HCT116 (cell line): ENCODE measurements around the gene MUC22. TPM values are rescaled to one million over a fixed set of nuclear protein-coding genes. Genes with fewer than 3 reads are reported as not detected.
"Not testable (repeated sequence)": the region's sequence is repeated elsewhere in the genome, so short reads cannot be mapped to it uniquely, and the experiment has no call there.

Experiments
- ATAC-seq: fragments of 200-7000 bp; cut with Tn5 transposase; 2 replicates; pipeline ENCODE4 v1.9.1; 2020; ENCODE audit warnings: mild to moderate bottlenecking, moderate library complexity
- BruUV-seq: library from RNA; stranded (reverse); fragments of 400-500 nt; replicated peaks from 2 replicates; lab custom pipeline; 2021; lab: Mats Ljungman, UMichigan
- CTCF ChIA-PET: fragments of 300-600 bp; sonication (Branson Sonifier 250); formaldehyde crosslinking; loops from one replicate; lab custom pipeline; 2021; ENCODE audit warnings: antibody characterized with exemption; lab: Charles Lee
- POLR2A ChIA-PET: fragments of 300-600, 350-600 bp; sonication (Branson Sonifier 250); formaldehyde crosslinking; loops from one replicate; lab custom pipeline; 2021; ENCODE audit warnings: antibody characterized with exemption; lab: Charles Lee
- RAD21 ChIA-PET, 2 experiments: fragments of 300-600 bp; sonication (Branson Sonifier 250); formaldehyde crosslinking; loops; one replicate each; lab custom pipeline; 2023; ENCODE audit warnings: low total read pairs in 2 of 2; ENCODE audit not compliant: uncharacterized antibody in 2 of 2, unreplicated experiment in 2 of 2, low non-redundant PET in 1 of 2; lab: Charles Lee
- DNase-seq: peaks from one replicate; pipeline ENCODE4 v3.0.0-alpha.2; 2010; ENCODE audit warnings: low read depth, low spot score
- H2AFZ ChIP-seq: fragments of 200-600 bp; shearing (Covaris generic), sonication (generic); 2 replicates; pipeline ENCODE4 v1.6.1; 2017; ENCODE audit warnings: low read depth, mixed run types, mixed read lengths, antibody characterized with exemption, low read length; ENCODE audit not compliant: poor library complexity, severe bottlenecking
- H3K27ac ChIP-seq: 2 replicates; pipeline ENCODE4 v1.5.1; 2012; ENCODE audit warnings: low read depth, low read length
- H3K27me3 ChIP-seq: fragments of 200-600 bp; sonication (generic); 2 replicates; pipeline ENCODE4 v1.6.1; 2016; ENCODE audit warnings: mixed run types, low read length, mixed read lengths; ENCODE audit not compliant: insufficient read depth
- H3K36me3 ChIP-seq, 2 experiments: fragments of 200-500 bp in 1 of 2; fragments of 200-600 bp in 1 of 2; sonication (Bioruptor generic) in 1 of 2; sonication (generic) in 1 of 2; 2 replicates each; pipeline versions ENCODE4 v1.5.1 to v1.6.1; 2014 to 2016; ENCODE audit warnings: low read length in 2 of 2, inconsistent platforms in 1 of 2, mixed read lengths in 1 of 2, mixed run types in 1 of 2; ENCODE audit not compliant: insufficient read depth in 2 of 2, control insufficient read depth in 1 of 2
- H3K4me1 ChIP-seq, 2 experiments: fragments of 200-600 bp in 1 of 2; sonication (generic) in 1 of 2; 2 replicates each; pipeline versions ENCODE4 v1.5.1 to v1.6.1; 2012 to 2017; ENCODE audit warnings: low read length in 2 of 2, inconsistent platforms in 1 of 2, mild to moderate bottlenecking in 1 of 2, mixed read lengths in 1 of 2, mixed run types in 1 of 2, moderate library complexity in 1 of 2; ENCODE audit not compliant: insufficient read depth in 2 of 2, control insufficient read depth in 1 of 2
- H3K4me2 ChIP-seq: fragments of 200-600 bp; sonication (generic); 2 replicates; pipeline ENCODE4 v1.6.1; 2017; ENCODE audit warnings: mixed run types, low read length, mixed read lengths
- H3K4me3 ChIP-seq, 2 experiments: fragments of 200-600 bp in 1 of 2; sonication (generic) in 1 of 2; replicated peaks in 1 of 2; 2 replicates each; pipeline ENCODE4 v1.5.1; 2011 to 2016; ENCODE audit warnings: low read length in 2 of 2, control low read depth in 1 of 2, low read depth in 1 of 2, mild to moderate bottlenecking in 1 of 2, mixed read lengths in 1 of 2, mixed run types in 1 of 2
- H3K79me2 ChIP-seq: fragments of 200-600 bp; sonication (generic); 2 replicates; pipeline ENCODE4 v1.6.1; 2017; ENCODE audit warnings: mild to moderate bottlenecking, mixed run types, low read length, moderate library complexity, mixed read lengths; ENCODE audit not compliant: insufficient read depth
- H3K9ac ChIP-seq: fragments of 200-600 bp; sonication (generic); 2 replicates; pipeline ENCODE4 v1.6.1; 2016; ENCODE audit warnings: low read length, mixed read lengths
- H3K9me2 ChIP-seq: fragments of 200-600 bp; sonication (generic), shearing (Covaris generic); 2 replicates; pipeline ENCODE4 v1.6.1; 2017; ENCODE audit warnings: mixed run types, mild to moderate bottlenecking, moderate library complexity; ENCODE audit not compliant: insufficient read depth
- H3K9me3 ChIP-seq, 2 experiments: fragments of 200-500 bp in 1 of 2; fragments of 200-600 bp in 1 of 2; sonication (Bioruptor generic) in 1 of 2; sonication (generic) in 1 of 2; 2 replicates each; pipeline ENCODE4 v1.6.1; 2014 to 2017; ENCODE audit warnings: low read length in 2 of 2, mixed read lengths in 2 of 2, inconsistent platforms in 1 of 2, low read depth in 1 of 2, mild to moderate bottlenecking in 1 of 2, mixed run types in 1 of 2, moderate library complexity in 1 of 2; ENCODE audit not compliant: control insufficient read depth in 1 of 2, insufficient read depth in 1 of 2
- H4K20me1 ChIP-seq: fragments of 200-600 bp; sonication (generic), shearing (Covaris generic); 2 replicates; pipeline ENCODE4 v1.6.1; 2017; ENCODE audit warnings: mixed run types, mild to moderate bottlenecking, moderate library complexity; ENCODE audit not compliant: insufficient read depth
- CTCF ChIP-seq, 3 experiments: fragments of 200-600 bp in 1 of 3; sonication (generic) in 1 of 3; IDR thresholded peaks in 2 of 3; conservative IDR thresholded peaks in 1 of 3; 2 replicates each; pipeline ENCODE4 v1.5.1; 2012 to 2017; ENCODE audit warnings: low read depth in 2 of 3, low read length in 2 of 3, antibody characterized with exemption in 1 of 3, borderline replicate concordance in 1 of 3, control low read depth in 1 of 3, mild to moderate bottlenecking in 1 of 3, mixed read lengths in 1 of 3, mixed run types in 1 of 3, moderate library complexity in 1 of 3; ENCODE audit not compliant: insufficient read depth in 1 of 3
- EGR1 ChIP-seq: IDR thresholded peaks from 2 replicates; pipeline ENCODE4 v1.6.1; 2012; ENCODE audit warnings: low read depth
- ELF1 ChIP-seq: IDR thresholded peaks from 2 replicates; pipeline ENCODE4 v1.6.1; 2012; ENCODE audit warnings: low read depth, borderline replicate concordance
- EZH2 ChIP-seq: fragments of 200-600 bp; sonication (generic); IDR thresholded peaks from 2 replicates; pipeline ENCODE4 v1.6.1; 2017; ENCODE audit warnings: antibody characterized with exemption, mixed run types
- FOSL1 ChIP-seq: IDR thresholded peaks from 2 replicates; pipeline ENCODE4 v1.6.1; 2012; ENCODE audit warnings: low read depth
- JUND ChIP-seq: IDR thresholded peaks from 2 replicates; pipeline ENCODE4 v1.6.1; 2012
- POLR2AphosphoS5 ChIP-seq: IDR thresholded peaks from 2 replicates; pipeline ENCODE4 v1.6.1; 2011; ENCODE audit warnings: mild to moderate bottlenecking, low read depth, low read length, moderate library complexity
- SIN3A ChIP-seq: IDR thresholded peaks from 2 replicates; pipeline ENCODE4 v1.6.1; 2012; ENCODE audit warnings: low read depth
- TCF7L2 ChIP-seq: IDR thresholded peaks from 2 replicates; pipeline ENCODE4 v1.7.0; 2011; ENCODE audit warnings: borderline replicate concordance, inconsistent platforms; ENCODE audit not compliant: insufficient read depth, insufficient read length; ENCODE audit errors: extremely low read depth
- YY1 ChIP-seq: IDR thresholded peaks from 2 replicates; pipeline ENCODE4 v1.6.1; 2011; ENCODE audit warnings: low read length, low read depth, moderate library complexity, mild to moderate bottlenecking; ENCODE audit not compliant: insufficient replicate concordance; ENCODE audit errors: extremely low read depth
- intact Hi-C: fragments of 100-400 bp; cut with micrococcal nuclease; formaldehyde crosslinking; loops from 2 replicates; pipeline ENCODE4 v1.10.0; 2022
- total RNA-seq: library from RNA; stranded (reverse); gene quantifications from one replicate; pipeline ENCODE4 v1.2.1, GENCODE V29; 2021; ENCODE audit not compliant: unreplicated experiment

The MUC22 gene
- total RNA-seq, 1 experiment from 2014 or later = not detected

GRCh38 chr6:30998785-30999184 lies 11.5 kb upstream of the MUC22 start:
- POLR2A ChIA-PET = no interaction called here
- no peaks in the 10 kb centered on the region for H3K4me1 ChIP-seq
- H3K9me2 ChIP-seq = no peaks in the 10 kb centered on the region
- no peak overlapping the region for H3K4me2 ChIP-seq
- no peak overlapping the region for H3K27ac ChIP-seq
- no peaks in the 10 kb centered on the region for H4K20me1 ChIP-seq
- RAD21 ChIA-PET = no interaction called here
- CTCF ChIA-PET = no interaction called here
- no peak overlapping the region for H3K9ac ChIP-seq
- no peak overlapping the region for H2AFZ ChIP-seq
- H3K79me2 ChIP-seq = no peaks in the 10 kb centered on the region
- no peaks in the 10 kb centered on the region for H3K36me3 ChIP-seq
- H3K9me3 ChIP-seq = no peaks in the 10 kb centered on the region
- no peak for DNase-seq
- no TSS peak for BruUV-seq
- no peak for TF ChIP-seq EZH2
- TF ChIP-seq EGR1 = no peak
- no peak for TF ChIP-seq POLR2AphosphoS5
- no peak for TF ChIP-seq FOSL1
- no peak for TF ChIP-seq YY1
- no peak for TF ChIP-seq ELF1
- TF ChIP-seq JUND = no peak
- TF ChIP-seq CTCF (IDR thresholded peaks at IDR 0.05 in 2 of 3, conservative IDR thresholded peaks at IDR 0.05 in 1 of 3; ENCODE audit: borderline replicate concordance in 1 of 3, insufficient read depth in 1 of 3, low read depth in 2 of 3, low read length in 2 of 3) = no peak
- no peak for TF ChIP-seq TCF7L2
- TF ChIP-seq SIN3A = no peak
- TF ChIP-seq, all 23 proteins: peak for 0
- Histone ChIP-seq H3K27me3 (no peaks in the 10 kb centered on the region), H3K4me3 (no peak overlapping the region)
- intact Hi-C loops = no loop called here
- no peak for ATAC-seq

GRCh38 chr6:31000067-31000860 lies 10.0 kb upstream of the MUC22 start:
- H3K9me3 ChIP-seq, ATAC-seq, H3K4me1 ChIP-seq, H3K79me2 ChIP-seq, H4K20me1 ChIP-seq, H3K9me2 ChIP-seq, H3K27ac ChIP-seq, intact Hi-C loops, H3K9ac ChIP-seq, BruUV-seq, DNase-seq, RAD21 ChIA-PET, H2AFZ ChIP-seq, H3K4me3 ChIP-seq, H3K27me3 ChIP-seq, H3K4me2 ChIP-seq, H3K36me3 ChIP-seq: not testable (repeated sequence)
- CTCF ChIA-PET = interaction anchor here (0.7 kb wide), 1 partner anchor 70 kb away, joined by 3 read pairs; no protein-coding TSS in a partner anchor
- POLR2A ChIA-PET = interaction anchor here (2.2 kb wide), 1 partner anchor 185 kb away, joined by 6 read pairs; no protein-coding TSS in a partner anchor
